HG03432 (cell line): ENCODE data around the gene RASSF4.

Experiments
- ATAC-seq: cut with Tn5 transposase; IDR thresholded peaks from one replicate; pipeline ENCODE4 v1.9.1; 2021; ENCODE audit warnings: mild to moderate bottlenecking, moderate library complexity; ENCODE audit not compliant: unreplicated experiment

Gene RASSF4

DNA sequence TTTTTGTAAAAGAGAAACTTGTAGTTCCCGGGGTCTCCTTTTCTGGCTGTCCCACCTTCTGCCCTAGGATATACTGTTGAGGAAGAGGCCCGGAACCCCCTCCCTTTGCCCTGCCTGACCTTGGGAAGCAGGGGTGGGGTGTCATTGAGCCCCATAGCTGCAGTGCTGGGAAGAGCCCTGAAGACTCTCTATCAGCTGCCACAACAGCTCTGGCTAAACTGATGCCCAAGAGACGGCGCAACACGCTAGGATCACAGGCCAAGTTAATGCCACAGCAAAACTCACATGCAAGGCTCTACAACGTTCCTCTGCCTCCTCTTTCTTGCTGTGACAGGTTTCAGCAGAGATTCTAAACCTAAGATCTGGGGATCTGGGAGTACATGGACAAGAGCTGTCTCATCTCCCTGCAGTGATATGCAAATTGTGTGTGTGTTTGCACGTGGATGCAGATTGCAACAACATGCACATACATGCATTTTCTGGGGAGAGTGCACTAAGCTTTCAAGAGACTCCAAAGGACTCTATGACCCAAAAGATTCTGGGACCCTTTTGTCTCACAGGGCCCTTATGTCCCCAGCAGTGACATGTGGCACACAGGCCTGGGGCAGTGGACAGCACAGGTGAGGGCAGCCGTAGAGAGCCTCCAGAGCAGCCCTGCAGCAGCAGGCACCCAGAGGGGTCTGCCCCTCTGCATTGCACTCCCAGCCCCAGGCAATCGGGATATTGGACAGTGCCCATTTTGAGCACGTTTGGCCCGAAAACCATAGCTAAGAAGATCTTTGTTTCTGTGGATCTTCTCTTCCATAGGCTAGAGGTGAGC is 2.5 kb downstream of the RASSF4 start:
- no peak for ATAC-seq

DNA sequence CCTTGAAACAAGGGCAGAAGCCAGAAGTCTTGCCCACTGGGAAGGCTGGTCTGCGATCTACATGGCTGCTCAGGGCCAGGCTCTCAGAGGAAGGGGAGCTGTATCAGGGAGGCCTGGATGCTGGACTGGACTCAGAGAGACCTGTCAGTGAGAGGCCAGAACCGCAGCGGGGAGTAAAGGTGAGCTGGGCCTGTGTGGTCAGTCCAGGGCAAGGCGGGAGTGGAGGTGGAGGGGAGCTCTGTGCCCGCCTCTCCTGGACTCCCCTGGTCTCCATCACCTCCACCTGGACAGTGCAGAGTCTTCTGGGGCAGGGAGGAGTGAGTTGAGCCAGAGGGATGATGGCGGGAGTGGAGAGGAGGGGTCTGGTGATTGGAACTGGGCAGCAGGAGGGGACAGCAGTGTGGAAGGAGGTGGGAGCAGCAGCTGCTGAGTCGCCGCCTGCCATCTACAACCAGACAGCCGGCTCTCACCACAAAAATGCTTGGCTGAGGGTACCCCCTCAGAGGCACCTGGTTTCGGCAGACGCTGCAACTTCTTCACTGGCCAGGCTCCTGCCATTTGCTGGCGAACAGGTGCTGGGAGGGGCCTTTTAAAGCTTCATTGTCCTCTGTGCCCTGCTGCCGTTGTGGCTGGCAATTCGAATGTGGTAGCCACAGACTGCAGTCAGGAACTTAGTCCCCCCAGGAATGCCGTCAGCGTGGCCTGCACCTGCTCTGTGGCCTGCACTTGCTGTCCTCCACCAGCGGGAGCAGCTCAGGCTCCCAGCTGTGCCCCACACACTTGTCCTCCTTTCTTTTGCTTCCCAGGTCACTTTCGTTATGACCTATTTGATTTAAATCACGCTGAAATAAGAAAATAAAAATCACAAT is 3.5 kb downstream of the RASSF4 start:
- ATAC-seq = no peak

GRCh38 chr10:44963772-44964633 is 4.4 kb downstream of the RASSF4 start:
- peak; percentile 16 for ATAC-seq

DNA sequence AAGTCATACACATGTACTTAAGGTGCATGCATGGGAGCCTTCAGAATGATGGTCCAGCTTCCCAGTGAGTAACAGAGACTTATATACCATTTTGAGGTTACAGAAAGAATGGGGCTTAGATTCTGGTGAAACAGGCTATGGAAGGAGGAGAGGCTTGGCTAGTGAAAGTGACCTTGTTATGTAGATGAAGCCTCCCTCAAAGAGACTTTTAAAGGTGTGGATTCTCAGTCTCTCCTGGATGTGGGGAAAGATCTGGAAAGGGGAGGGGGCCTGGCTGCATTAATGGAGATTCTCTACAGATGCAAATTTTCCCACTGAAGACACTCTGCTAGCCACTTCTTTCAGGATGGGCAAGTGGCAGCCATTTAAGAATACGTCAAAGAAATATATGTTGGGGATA is 5.5 kb downstream of the RASSF4 start:
- no peak for ATAC-seq

- peak; percentile 48 for ATAC-seq
Measured at GRCh38 chr10:44965651-44966097, 6.1 kb downstream of the RASSF4 start.

GRCh38 chr10:44966129-44966815 is 6.7 kb downstream of the RASSF4 start:
- peak; percentile 32 for ATAC-seq

GRCh38 chr10:44966816-44967509 is 7.4 kb downstream of the RASSF4 start:
- no peak for ATAC-seq

DNA sequence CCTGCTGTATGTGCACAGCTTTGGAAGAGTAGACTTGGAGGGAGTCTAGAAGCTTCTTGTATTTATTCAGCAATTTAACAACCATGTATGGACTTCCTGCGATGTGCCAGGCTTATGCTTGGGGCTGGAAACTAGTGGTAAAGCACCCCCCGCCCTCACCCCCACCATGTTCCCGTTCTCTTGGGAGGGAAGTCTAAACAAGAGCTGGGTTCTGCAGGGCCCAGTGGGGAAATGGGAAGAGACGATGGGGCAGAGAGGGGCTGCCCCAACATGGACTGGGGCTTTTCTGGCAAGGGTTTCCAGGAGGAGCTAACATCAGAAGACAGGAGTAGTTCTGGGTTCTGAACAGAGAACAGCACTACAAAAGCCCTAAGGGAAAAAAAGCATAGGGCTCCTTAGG is 8.0 kb downstream of the RASSF4 start:
- no peak for ATAC-seq

DNA sequence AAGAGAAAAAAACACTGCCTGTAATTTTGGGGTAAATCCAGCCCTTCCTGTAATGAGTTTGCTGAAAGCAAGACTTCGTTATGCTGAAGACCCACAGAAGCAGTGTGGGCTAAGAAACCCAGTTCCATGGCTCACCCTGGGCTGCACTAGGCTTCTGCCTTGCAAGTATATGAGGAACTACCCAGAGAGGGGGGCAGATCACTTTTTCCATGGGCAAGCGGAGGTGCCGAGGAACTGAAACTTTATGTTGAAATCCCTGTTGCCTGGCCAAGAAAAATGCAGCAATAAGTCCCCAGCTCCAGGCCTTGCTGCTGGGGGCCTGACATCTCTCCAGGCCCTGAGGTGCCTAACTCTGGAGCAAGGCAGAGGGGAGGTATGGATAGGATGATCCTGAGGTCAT is 8.5 kb downstream of the RASSF4 start:
- ATAC-seq = no peak

- no peak for ATAC-seq
Measured at GRCh38 chr10:44968500-44969400, 9.1 kb downstream of the RASSF4 start.

- no peak for ATAC-seq
Measured at GRCh38 chr10:44969854-44970253, 10.3 kb downstream of the RASSF4 start.

DNA sequence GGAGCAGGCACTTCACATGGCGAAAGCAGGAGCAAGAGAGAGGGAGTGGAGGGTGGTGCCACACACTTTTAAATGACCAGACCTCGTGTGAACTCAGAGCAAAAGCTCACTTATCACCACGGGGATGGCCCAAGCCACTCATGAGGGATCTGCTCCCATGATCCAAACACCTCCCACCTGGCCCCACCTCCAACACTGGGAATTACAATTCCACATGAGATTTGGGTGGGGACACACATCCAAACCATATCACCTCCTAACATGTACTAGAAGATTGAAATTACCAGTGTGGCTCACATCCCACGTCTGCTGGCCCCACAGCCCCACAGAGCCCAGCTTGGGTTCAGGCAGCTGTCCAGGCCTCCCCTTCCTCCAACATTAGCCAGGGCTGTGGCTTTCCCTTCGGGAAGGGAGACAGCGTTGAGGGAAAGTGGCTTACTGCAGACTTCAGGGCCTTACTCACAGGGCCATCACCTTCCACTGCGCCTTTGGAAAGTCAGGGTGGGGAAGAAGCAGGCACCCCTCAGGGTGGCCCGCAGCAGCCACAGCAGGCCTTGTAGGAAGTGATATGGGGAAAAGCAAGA is 11.3 kb downstream of the RASSF4 start:
- no peak for ATAC-seq

GRCh38 chr10:44971434-44971833 is 11.8 kb downstream of the RASSF4 start:
- ATAC-seq = no peak

DNA sequence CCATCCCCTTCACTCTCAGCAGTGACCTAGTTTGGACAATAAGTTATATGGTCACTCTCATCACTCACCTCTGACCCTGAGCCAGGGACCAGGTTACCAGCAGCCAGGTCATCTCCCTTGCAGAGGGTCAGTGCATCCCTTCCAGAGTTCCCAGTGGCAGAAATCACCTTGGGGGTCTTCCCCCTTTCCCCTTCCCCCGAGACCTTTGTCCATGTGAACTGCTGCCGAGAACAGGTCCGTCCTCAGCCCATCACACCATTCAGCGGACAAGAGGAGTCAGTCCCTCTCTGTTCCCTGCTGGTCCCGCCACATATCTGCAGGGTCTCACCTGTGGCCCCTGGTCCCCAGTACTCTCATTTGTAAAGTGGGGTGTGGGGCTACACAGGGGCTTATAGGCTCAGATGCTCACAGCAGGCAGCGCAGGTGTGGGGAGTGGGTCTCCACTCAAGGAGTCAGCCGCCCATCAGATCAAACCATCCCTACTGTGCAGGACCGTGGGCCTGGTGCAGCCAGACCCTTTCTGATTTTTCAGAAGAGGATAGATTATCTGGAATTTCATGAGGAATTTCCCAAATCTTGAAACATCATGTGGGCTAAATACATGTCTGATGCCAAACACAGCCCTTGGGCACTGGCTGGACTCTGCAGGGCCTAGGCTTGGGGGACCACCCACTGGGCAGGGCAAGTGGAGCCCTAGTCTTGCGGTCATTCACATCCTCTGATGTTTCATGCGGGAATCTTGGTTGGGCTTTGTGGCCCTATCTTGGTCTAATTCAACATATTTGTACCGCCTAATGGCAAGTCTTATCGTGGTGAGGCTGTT is 12.5 kb downstream of the RASSF4 start:
- ATAC-seq = no peak

DNA sequence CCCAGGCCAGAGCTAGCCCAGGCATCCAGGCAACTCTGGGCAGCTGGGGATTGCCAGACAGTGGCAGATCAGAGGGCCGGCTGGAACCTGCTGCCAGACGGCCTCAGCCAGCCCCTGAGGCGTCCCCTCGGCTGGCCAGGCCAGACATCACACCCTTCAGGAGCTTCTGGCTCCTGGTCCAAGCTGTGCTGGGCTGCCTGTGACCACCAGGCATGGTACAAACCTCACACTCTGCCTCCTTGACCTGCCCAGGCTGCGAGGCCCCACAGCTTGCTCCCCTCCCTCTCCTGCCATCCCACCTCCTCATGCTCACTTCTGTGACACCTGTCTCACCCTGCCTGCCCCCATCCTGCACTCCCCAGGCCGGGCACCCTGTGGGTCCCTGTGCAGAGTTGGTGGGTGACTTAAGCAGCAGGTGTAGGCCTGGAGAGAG is 13.3 kb downstream of the RASSF4 start:
- no peak for ATAC-seq

DNA sequence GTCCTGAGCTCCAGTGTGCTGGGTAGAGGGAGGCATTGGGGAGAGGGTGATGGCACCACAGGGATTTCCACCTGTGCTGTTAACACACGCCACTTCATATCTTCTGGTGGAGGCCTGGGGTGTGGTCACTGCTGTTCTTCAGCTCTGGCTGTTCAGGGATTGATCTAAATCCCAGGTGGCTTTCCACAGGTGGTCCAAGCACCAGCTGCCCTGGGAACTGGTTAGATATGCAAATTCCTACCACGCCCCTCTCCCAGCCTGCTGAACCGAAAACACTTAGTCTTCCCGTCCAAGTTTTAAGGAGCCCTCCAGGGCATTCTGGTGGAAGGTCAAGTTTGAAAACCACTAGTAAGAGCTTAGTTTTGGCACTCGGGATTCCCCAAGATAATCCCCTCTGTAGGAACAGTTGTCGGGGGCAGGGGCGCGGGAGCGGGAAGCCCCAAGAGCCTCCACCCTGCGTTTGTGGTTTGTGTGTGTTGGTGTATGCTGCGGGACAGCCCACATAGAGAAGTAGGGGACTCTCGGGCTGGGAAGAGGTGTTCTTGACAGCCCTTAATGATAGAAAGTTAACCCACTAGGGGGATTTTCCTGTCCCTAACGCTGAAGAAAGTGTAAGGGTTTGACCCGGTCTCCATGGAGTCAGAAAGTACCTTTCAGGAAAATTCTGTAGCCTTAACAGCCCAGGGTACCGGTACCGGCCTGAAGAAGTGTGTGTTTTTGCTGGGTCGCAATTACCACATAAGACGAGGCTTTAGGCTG is 13.9 kb downstream of the RASSF4 start:
- ATAC-seq = peak; percentile 24
